Osteocyte (in vitro differentiated cells): Measurements from ENCODE around the gene PSKH1. TPM values are rescaled to one million over a fixed set of nuclear protein-coding genes. Genes with fewer than 3 reads are reported as not detected.
A peak's percentile ranks its signal among the peaks of the same experiment; 100 is the strongest.

Experiments used
- DNase-seq: peaks from one replicate; pipeline ENCODE4 v3.0.0; 2021; ENCODE audit warnings: mixed read lengths; ENCODE audit not compliant: unreplicated experiment; ENCODE audit errors: extremely low spot score
- H3K27ac Mint-ChIP-seq: one replicate; pipeline ENCODE4 v1.8.0; 2021; ENCODE audit warnings: mild to moderate bottlenecking, mixed read lengths; ENCODE audit not compliant: unreplicated experiment
- H3K27me3 Mint-ChIP-seq: one replicate; pipeline ENCODE4 v1.8.0; 2021; ENCODE audit warnings: mixed read lengths; ENCODE audit not compliant: unreplicated experiment
- H3K36me3 Mint-ChIP-seq: one replicate; pipeline ENCODE4 v1.8.0; 2021; ENCODE audit warnings: mixed read lengths; ENCODE audit not compliant: unreplicated experiment
- H3K4me1 Mint-ChIP-seq: one replicate; pipeline ENCODE4 v1.8.0; 2021; ENCODE audit warnings: mixed read lengths; ENCODE audit not compliant: unreplicated experiment
- H3K4me3 Mint-ChIP-seq: one replicate; pipeline ENCODE4 v1.8.0; 2021; ENCODE audit warnings: mild to moderate bottlenecking, moderate library complexity, mixed read lengths; ENCODE audit not compliant: unreplicated experiment
- H3K9me3 Mint-ChIP-seq: one replicate; pipeline ENCODE4 v1.8.0; 2021; ENCODE audit warnings: mixed read lengths; ENCODE audit not compliant: unreplicated experiment
- total RNA-seq: library from RNA; stranded (reverse); gene quantifications from 2 replicates; pipeline ENCODE4 v1.2.1, GENCODE V29; 2021
- TF ChIP-seq, protein P1 (sequence below): fragments of 200-600 bp; sonication (generic); IDR thresholded peaks from 2 replicates; pipeline ENCODE4 v1.5.0; 2021; ENCODE audit warnings: antibody characterized with exemption, mild to moderate bottlenecking, moderate library complexity

PSKH1 gene
- total RNA-seq, 1 donor from 2014 or later, result 45.5 TPM

DNA sequence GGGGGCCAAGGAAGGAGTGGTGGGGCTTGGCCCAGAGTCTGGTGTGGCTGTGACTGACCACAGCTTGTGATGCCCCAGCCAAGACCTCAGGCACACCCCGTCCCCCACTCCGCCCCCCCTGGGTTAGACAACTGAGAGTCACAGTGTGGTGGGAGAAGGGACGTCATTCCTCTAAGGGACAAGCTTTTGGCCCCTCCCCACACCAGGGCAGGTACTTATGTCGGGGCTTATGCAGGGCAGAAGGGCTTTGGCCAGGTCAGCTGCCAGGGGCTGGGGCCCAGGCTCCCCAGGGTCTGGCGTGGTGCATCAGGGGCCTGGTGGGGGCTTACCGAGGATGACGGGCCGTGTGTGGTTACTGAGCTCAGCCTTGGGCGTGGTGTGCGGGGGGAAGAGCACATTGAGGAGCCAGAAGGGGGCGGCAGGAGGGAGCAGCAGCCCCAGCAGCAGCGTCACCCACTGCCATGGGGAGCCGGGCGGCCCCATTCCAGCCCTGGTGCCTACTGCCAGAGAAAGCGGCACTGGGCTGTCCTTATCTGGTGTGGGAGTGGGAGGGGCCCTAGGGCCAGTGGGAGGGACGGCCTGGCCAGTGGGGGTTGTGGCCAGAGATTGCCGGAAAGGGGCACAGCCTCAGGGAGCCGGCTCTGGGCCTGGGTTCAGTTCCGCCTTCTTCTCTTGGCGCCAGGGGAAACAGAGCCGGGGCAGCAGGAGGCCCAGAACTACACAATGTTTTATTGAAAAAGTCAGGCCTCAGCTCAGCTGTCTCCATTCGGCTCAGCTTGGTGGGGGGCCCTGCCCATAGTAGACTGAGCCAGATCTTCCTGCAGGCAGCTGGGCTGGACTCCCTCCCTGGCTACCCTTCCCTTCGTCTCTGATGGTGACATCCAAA, 50.8 kb downstream of the PSKH1 start, which contains the start of gene LCAT:
Gene LCAT, minus strand, starts transcription at position 502 of the 886 bp plus-strand sequence. Its CDS starts 19 bp downstream, at position 483.
- H3K27ac Mint-ChIP-seq, result no peak within 1 kb of the TSS
- DNase-seq, result no peak
- H3K4me1 Mint-ChIP-seq, result peaks cover 3% of the 10 kb centered on the region

DNA sequence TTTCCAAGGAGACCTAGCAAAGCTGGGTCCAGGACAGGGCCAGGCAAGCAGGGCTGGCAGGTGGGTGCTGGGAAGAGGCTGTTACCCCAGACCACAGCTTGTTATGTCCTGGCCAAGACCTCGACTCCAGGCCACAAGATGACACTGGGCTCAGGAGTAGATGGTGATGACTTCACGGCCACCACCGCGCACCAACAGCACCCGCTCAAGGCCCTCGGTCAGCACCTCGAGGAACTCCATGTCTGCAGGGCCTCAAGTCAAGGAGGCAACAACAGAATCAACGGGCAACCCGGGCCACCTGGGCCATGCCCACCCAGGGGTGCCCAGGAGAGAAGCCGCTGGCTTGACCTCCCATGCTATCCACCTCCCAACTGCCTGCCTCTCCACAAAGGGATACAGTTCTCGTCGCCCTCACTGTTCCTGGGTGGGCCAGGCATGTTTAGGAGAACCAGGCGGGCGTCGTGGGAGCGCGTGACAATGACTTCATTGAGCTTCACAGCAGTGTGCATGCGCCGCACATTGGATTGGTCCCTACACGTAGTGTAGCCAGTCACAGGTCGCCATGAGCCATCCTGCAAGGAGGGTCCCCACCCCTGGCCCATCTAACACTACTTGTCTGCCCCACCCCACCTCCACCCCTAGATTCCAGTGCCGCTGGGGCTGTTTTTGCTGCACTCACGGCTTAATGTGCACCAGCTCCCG, 51.8 kb downstream of the PSKH1 start:
- H3K9me3 Mint-ChIP-seq, result no peaks in the 10 kb centered on the region
- TF ChIP-seq, protein P1, sequence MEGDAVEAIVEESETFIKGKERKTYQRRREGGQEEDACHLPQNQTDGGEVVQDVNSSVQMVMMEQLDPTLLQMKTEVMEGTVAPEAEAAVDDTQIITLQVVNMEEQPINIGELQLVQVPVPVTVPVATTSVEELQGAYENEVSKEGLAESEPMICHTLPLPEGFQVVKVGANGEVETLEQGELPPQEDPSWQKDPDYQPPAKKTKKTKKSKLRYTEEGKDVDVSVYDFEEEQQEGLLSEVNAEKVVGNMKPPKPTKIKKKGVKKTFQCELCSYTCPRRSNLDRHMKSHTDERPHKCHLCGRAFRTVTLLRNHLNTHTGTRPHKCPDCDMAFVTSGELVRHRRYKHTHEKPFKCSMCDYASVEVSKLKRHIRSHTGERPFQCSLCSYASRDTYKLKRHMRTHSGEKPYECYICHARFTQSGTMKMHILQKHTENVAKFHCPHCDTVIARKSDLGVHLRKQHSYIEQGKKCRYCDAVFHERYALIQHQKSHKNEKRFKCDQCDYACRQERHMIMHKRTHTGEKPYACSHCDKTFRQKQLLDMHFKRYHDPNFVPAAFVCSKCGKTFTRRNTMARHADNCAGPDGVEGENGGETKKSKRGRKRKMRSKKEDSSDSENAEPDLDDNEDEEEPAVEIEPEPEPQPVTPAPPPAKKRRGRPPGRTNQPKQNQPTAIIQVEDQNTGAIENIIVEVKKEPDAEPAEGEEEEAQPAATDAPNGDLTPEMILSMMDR, result no peak
- no peak for DNase-seq
- H3K4me3 Mint-ChIP-seq, result no peak overlapping the region
- H3K4me1 Mint-ChIP-seq, result peaks cover 3% of the 10 kb centered on the region
- H3K27me3 Mint-ChIP-seq, result no peaks in the 10 kb centered on the region
- H3K27ac Mint-ChIP-seq, result peak overlapping the region; percentile 3
- peaks cover 12% of the 10 kb centered on the region for H3K36me3 Mint-ChIP-seq

More for the DNA sequence above, 50.8 kb downstream of the PSKH1 start, which contains the start of gene LCAT:
- H3K36me3 Mint-ChIP-seq, result peaks cover 12% of the 10 kb centered on the region
- no peaks in the 10 kb centered on the region for H3K9me3 Mint-ChIP-seq
- no peak within 1 kb of the TSS for H3K4me3 Mint-ChIP-seq
- TF ChIP-seq, protein P1, result no peak
- no peaks in the 10 kb centered on the region for H3K27me3 Mint-ChIP-seq

DNA sequence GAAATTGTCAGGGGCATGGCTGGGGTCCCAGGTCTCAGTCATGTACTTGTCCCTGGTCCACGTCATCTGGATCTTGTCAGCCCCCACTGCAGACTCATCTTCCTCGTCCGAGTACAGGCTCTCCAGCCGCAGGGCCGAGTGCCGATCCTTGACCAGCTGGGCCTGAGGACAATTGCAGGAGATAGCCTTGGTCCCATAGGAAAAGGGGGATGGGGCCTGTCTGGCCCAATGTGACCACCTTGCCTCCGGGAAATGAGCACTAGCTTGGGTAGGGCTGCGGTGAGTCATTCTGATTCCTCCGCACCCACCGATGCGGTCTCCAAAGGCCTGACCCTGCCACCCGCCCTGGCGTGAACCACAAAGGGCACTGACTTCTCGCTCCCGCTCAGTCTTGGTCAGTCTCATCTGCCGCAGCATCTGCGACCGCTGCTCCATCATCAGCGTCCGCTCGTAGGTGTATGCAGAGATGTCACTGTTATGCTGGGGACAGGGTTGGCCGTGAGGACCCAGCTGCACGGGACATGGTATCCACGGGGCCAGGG, 52.4 kb downstream of the PSKH1 start:
- DNase-seq, result no peak
- no peak overlapping the region for H3K4me3 Mint-ChIP-seq
- TF ChIP-seq, protein P1, result no peak
- peaks cover 3% of the 10 kb centered on the region for H3K4me1 Mint-ChIP-seq
- H3K9me3 Mint-ChIP-seq, result no peaks in the 10 kb centered on the region
- H3K27ac Mint-ChIP-seq, result peak overlapping the region; percentile 3
- peaks cover 12% of the 10 kb centered on the region for H3K36me3 Mint-ChIP-seq
- no peaks in the 10 kb centered on the region for H3K27me3 Mint-ChIP-seq

DNA sequence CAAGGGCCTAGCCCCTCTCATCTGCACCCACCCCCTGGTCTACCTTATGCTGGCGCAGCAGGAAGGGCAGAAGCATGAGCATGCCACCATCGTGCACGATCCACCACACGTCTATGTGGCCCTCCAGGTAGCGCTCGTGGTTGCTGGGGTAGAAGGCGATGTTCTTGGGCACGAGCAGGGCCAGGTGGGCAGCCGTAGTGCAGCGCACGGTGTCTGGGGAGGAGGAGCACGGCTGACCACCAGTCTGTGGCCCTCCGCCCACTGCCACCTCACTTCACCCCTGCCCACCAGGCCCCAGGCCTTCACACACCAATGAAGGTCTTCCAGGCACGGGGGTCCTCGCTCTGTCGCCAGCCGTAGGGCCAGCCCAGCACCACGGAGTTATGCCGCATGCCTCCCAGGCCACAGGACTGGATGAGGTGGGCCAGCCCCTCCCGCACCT, 53.1 kb downstream of the PSKH1 start:
- no peak overlapping the region for H3K4me3 Mint-ChIP-seq
- no peak overlapping the region for H3K27ac Mint-ChIP-seq
- H3K27me3 Mint-ChIP-seq, result no peaks in the 10 kb centered on the region
- H3K9me3 Mint-ChIP-seq, result no peaks in the 10 kb centered on the region
- peaks cover 3% of the 10 kb centered on the region for H3K4me1 Mint-ChIP-seq
- peaks cover 12% of the 10 kb centered on the region for H3K36me3 Mint-ChIP-seq
- DNase-seq, result no peak
- TF ChIP-seq, protein P1, result no peak
